Transverse colon (tissue), 4 donors: Measurements from ENCODE around the gene BCL11B.

Source experiments
- CTCF ChIP-seq, 5 experiments: fragments of 200-600 bp in 3 of 5; fragments of 450-650 bp in 2 of 5; sonication (generic) in 3 of 5; IDR thresholded peaks; 1 replicate in 2 of 5; 2 replicates in 3 of 5; pipeline ENCODE4 v1.5.1; 2016 to 2017; ENCODE audit warnings: antibody characterized with exemption in 5 of 5, inconsistent platforms in 3 of 5, mild to moderate bottlenecking in 2 of 5, moderate library complexity in 1 of 5
- EP300 ChIP-seq: sonication (generic); formaldehyde crosslinking; IDR thresholded peaks from one replicate; pipeline ENCODE4 v1.6.1; 2017; ENCODE audit warnings: antibody characterized with exemption, low read depth
- POLR2A ChIP-seq: fragments of 450-650 bp; IDR thresholded peaks from one replicate; pipeline ENCODE4 v1.6.1; 2016; ENCODE audit warnings: antibody characterized with exemption, mild to moderate bottlenecking, moderate library complexity
- POLR2AphosphoS5 ChIP-seq, 3 donors: sonication (generic); formaldehyde crosslinking; IDR thresholded peaks; one replicate each; pipeline ENCODE4 v1.6.1; 2016; ENCODE audit warnings: antibody characterized with exemption in 3 of 3

GRCh38 chr14:99158150-99158549, 113.8 kb downstream of the BCL11B start:
- no peak for TF ChIP-seq POLR2A
- TF ChIP-seq CTCF (IDR thresholded peaks at IDR 0.05) = no peak
- no peak for TF ChIP-seq POLR2AphosphoS5 (IDR thresholded peaks at IDR 0.05)
- no peak for TF ChIP-seq EP300
